ENCODE results near the gene TRIM7. TPM values are rescaled to one million over a fixed set of nuclear protein-coding genes. Genes with fewer than 3 reads are reported as not detected.

The TRIM7 gene
- total and polyA plus RNA-seq, 9 of the 15 experiments (the other 6 are each of a cell fraction or from before 2014, with no cell fraction given) = 2.6 to 14.9 (median 8.9) TPM

DNA sequence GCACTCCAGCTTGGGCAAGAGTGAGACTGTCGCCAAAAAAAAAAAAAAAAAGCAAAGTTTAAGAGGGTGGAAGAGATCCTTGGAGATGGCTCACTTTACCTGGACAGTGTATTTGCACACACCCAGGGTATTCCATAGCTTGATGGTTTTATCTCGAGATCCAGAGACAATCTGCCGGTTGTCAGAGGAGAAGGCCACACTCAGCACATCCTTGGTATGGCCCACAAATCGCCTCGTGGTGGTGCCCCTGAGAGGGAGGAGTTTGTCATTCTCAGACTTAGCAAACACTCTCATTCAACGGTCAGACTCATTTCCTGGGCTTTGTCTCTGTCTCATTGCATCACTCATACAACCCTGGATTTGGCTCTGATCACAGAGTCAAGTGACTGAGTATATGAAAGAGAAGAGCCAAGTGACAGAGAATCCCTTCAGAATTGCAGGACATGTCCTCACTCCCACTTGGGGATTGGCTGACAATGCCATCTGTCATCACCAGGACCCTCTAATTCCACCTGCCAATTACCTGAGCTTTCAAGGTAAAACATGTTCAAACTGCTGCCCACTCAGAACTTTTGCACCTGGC, 36.5 kb upstream of the TRIM7 start (continued):
- TF ChIP-seq PHB (CRISPR knock-in tag; IDR thresholded peaks at IDR 0.05) = no peak
- TF ChIP-seq, protein P1, sequence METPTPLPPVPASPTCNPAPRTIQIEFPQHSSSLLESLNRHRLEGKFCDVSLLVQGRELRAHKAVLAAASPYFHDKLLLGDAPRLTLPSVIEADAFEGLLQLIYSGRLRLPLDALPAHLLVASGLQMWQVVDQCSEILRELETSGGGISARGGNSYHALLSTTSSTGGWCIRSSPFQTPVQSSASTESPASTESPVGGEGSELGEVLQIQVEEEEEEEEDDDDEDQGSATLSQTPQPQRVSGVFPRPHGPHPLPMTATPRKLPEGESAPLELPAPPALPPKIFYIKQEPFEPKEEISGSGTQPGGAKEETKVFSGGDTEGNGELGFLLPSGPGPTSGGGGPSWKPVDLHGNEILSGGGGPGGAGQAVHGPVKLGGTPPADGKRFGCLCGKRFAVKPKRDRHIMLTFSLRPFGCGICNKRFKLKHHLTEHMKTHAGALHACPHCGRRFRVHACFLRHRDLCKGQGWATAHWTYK (CRISPR knock-in tag; IDR thresholded peaks at IDR 0.05) = no peak
- TF ChIP-seq MEF2D (tag; conservative IDR thresholded peaks at IDR 0.05; ENCODE audit: low read depth) = no peak
- TF ChIP-seq, protein P2, sequence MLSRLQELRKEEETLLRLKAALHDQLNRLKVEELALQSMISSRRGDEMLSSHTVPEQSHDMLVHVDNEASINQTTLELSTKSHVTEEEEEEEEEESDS (CRISPR knock-in tag; IDR thresholded peaks at IDR 0.05) = no peak
- TF ChIP-seq, protein P3, sequence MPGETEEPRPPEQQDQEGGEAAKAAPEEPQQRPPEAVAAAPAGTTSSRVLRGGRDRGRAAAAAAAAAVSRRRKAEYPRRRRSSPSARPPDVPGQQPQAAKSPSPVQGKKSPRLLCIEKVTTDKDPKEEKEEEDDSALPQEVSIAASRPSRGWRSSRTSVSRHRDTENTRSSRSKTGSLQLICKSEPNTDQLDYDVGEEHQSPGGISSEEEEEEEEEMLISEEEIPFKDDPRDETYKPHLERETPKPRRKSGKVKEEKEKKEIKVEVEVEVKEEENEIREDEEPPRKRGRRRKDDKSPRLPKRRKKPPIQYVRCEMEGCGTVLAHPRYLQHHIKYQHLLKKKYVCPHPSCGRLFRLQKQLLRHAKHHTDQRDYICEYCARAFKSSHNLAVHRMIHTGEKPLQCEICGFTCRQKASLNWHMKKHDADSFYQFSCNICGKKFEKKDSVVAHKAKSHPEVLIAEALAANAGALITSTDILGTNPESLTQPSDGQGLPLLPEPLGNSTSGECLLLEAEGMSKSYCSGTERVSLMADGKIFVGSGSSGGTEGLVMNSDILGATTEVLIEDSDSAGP (CRISPR knock-in tag; IDR thresholded peaks at IDR 0.05) = no peak
- peak; percentile 40 for TF ChIP-seq MEIS2 (IDR thresholded peaks at IDR 0.05; ENCODE audit: partially characterized antibody)
- TF ChIP-seq, protein P4, sequence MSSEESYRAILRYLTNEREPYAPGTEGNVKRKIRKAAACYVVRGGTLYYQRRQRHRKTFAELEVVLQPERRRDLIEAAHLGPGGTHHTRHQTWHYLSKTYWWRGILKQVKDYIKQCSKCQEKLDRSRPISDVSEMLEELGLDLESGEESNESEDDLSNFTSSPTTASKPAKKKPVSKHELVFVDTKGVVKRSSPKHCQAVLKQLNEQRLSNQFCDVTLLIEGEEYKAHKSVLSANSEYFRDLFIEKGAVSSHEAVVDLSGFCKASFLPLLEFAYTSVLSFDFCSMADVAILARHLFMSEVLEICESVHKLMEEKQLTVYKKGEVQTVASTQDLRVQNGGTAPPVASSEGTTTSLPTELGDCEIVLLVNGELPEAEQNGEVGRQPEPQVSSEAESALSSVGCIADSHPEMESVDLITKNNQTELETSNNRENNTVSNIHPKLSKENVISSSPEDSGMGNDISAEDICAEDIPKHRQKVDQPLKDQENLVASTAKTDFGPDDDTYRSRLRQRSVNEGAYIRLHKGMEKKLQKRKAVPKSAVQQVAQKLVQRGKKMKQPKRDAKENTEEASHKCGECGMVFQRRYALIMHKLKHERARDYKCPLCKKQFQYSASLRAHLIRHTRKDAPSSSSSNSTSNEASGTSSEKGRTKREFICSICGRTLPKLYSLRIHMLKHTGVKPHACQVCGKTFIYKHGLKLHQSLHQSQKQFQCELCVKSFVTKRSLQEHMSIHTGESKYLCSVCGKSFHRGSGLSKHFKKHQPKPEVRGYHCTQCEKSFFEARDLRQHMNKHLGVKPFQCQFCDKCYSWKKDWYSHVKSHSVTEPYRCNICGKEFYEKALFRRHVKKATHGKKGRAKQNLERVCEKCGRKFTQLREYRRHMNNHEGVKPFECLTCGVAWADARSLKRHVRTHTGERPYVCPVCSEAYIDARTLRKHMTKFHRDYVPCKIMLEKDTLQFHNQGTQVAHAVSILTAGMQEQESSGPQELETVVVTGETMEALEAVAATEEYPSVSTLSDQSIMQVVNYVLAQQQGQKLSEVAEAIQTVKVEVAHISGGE (CRISPR knock-in tag; IDR thresholded peaks at IDR 0.05) = no peak
- TF ChIP-seq ZEB2 (IDR thresholded peaks at IDR 0.05) = no peak
- TF ChIP-seq, protein P5, sequence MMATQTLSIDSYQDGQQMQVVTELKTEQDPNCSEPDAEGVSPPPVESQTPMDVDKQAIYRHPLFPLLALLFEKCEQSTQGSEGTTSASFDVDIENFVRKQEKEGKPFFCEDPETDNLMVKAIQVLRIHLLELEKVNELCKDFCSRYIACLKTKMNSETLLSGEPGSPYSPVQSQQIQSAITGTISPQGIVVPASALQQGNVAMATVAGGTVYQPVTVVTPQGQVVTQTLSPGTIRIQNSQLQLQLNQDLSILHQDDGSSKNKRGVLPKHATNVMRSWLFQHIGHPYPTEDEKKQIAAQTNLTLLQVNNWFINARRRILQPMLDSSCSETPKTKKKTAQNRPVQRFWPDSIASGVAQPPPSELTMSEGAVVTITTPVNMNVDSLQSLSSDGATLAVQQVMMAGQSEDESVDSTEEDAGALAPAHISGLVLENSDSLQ (IDR thresholded peaks at IDR 0.05) = peak; percentile 46
- TF ChIP-seq POLR2B (IDR thresholded peaks at IDR 0.05; ENCODE audit: low read depth, partially characterized antibody) = no peak
- 0 out of 2 replicates have a peak, but pooled peaks have one; percentile 18 for TF ChIP-seq CTBP1 (IDR thresholded peaks at IDR 0.05; ENCODE audit: borderline replicate concordance)
- TF ChIP-seq ZNF408 (CRISPR knock-in tag; IDR thresholded peaks at IDR 0.05; ENCODE audit: low read depth) = no peak
- TF ChIP-seq, protein P6, sequence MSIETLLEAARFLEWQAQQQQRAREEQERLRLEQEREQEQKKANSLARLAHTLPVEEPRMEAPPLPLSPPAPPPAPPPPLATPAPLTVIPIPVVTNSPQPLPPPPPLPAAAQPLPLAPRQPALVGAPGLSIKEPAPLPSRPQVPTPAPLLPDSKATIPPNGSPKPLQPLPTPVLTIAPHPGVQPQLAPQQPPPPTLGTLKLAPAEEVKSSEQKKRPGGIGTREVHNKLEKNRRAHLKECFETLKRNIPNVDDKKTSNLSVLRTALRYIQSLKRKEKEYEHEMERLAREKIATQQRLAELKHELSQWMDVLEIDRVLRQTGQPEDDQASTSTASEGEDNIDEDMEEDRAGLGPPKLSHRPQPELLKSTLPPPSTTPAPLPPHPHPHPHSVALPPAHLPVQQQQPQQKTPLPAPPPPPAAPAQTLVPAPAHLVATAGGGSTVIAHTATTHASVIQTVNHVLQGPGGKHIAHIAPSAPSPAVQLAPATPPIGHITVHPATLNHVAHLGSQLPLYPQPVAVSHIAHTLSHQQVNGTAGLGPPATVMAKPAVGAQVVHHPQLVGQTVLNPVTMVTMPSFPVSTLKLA (conservative IDR thresholded peaks at IDR 0.05) = peak in 1 of 2 experiments; percentile 57; a peak in 1 of 4 replicates
- no peak for TF ChIP-seq GATA2 (CRISPR knock-in tag; IDR thresholded peaks at IDR 0.05)
- TF ChIP-seq CEBPG (CRISPR knock-in tag; IDR thresholded peaks at IDR 0.05) = peak; percentile 92
- TF ChIP-seq CEBPG (tag; conservative IDR thresholded peaks at IDR 0.05 in 1 of 2, IDR thresholded peaks at IDR 0.05 in 1 of 2) = peak; percentile 83 to 94
